Liver (tissue), 9 donors: ENCODE data around the gene ZNF488. TPM values are rescaled to one million over a fixed set of nuclear protein-coding genes. Genes with fewer than 3 reads are reported as not detected.

Experiments
- DNase-seq: peaks from one replicate; pipeline ENCODE4 v3.0.0-alpha.2; 2017; ENCODE audit warnings: low spot score
- H3K27ac ChIP-seq, 2 donors: one replicate each; pipeline ENCODE4 v1.7.0; 2013; ENCODE audit warnings: inconsistent platforms in 2 of 2, low read length in 2 of 2, control low read depth in 1 of 2, low read depth in 1 of 2, mild to moderate bottlenecking in 1 of 2
- H3K27me3 ChIP-seq, 4 donors: one replicate each; pipeline versions ENCODE4 v1.6.1 to v1.7.0; 2013; ENCODE audit warnings: low read length in 3 of 4, inconsistent platforms in 1 of 4, mild to moderate bottlenecking in 1 of 4, moderate library complexity in 1 of 4; ENCODE audit not compliant: control insufficient read depth in 4 of 4, insufficient read depth in 4 of 4
- H3K36me3 ChIP-seq, 4 donors: one replicate each; pipeline versions ENCODE4 v1.6.1 to v1.7.0; 2013; ENCODE audit warnings: low read length in 3 of 4, mild to moderate bottlenecking in 3 of 4, low read depth in 1 of 4, moderate library complexity in 1 of 4; ENCODE audit not compliant: control insufficient read depth in 4 of 4, insufficient read depth in 3 of 4
- H3K4me1 ChIP-seq, 4 donors: one replicate each; pipeline versions ENCODE4 v1.6.1 to v1.7.0; 2013; ENCODE audit warnings: low read length in 3 of 4, mild to moderate bottlenecking in 3 of 4, moderate library complexity in 1 of 4; ENCODE audit not compliant: control insufficient read depth in 4 of 4, insufficient read depth in 4 of 4
- H3K4me3 ChIP-seq, 3 donors: one replicate each; pipeline versions ENCODE4 v1.6.1 to v1.7.0; 2013; ENCODE audit warnings: low read length in 3 of 3, control low read depth in 1 of 3, low read depth in 1 of 3, mild to moderate bottlenecking in 1 of 3
- H3K9ac ChIP-seq, 2 donors: one replicate each; pipeline ENCODE4 v1.7.0; 2013; ENCODE audit warnings: low read length in 2 of 2, mild to moderate bottlenecking in 2 of 2, moderate library complexity in 2 of 2, control low read depth in 1 of 2, low read depth in 1 of 2
- H3K9me3 ChIP-seq, 4 donors: one replicate each; pipeline versions ENCODE4 v1.6.1 to v1.7.0; 2013; ENCODE audit warnings: low read length in 3 of 4; ENCODE audit not compliant: control insufficient read depth in 4 of 4
- EGR1 ChIP-seq, 2 donors: IDR thresholded peaks; 2 replicates each; pipeline ENCODE4 v1.6.1; 2016 to 2018; ENCODE audit warnings: antibody characterized with exemption in 2 of 2, low read depth in 2 of 2
- FOXA2 ChIP-seq: IDR thresholded peaks from 2 replicates; pipeline ENCODE4 v1.6.1; 2016; ENCODE audit warnings: antibody characterized with exemption
- GABPA ChIP-seq, 2 donors: IDR thresholded peaks in 1 of 2; conservative IDR thresholded peaks in 1 of 2; 2 replicates each; pipeline ENCODE4 v1.6.1; 2016; ENCODE audit warnings: antibody characterized with exemption in 2 of 2, mild to moderate bottlenecking in 1 of 2, moderate library complexity in 1 of 2
- RAD21 ChIP-seq, 2 donors: IDR thresholded peaks; 2 replicates each; pipeline ENCODE4 v1.6.1; 2016; ENCODE audit warnings: antibody characterized with exemption in 2 of 2, mild to moderate bottlenecking in 2 of 2
- RXRA ChIP-seq, 2 donors: IDR thresholded peaks; 2 replicates each; pipeline ENCODE4 v1.6.1; 2017 to 2018; ENCODE audit warnings: antibody characterized with exemption in 2 of 2, mild to moderate bottlenecking in 1 of 2
- SP1 ChIP-seq: IDR thresholded peaks from 2 replicates; pipeline ENCODE4 v1.6.1; 2018; ENCODE audit warnings: antibody characterized with exemption, mild to moderate bottlenecking
- TAF1 ChIP-seq: conservative IDR thresholded peaks from 2 replicates; pipeline ENCODE4 v1.6.1; 2016; ENCODE audit warnings: antibody characterized with exemption, mild to moderate bottlenecking
- YY1 ChIP-seq: IDR thresholded peaks from 2 replicates; pipeline ENCODE4 v1.6.1; 2016; ENCODE audit warnings: antibody characterized with exemption, mild to moderate bottlenecking
- WGBS: extraction: QIAGEN DNeasy Blood & Tissue Kit; methylation state at CpG from one replicate; pipeline ENCODE4 v1.1.7; 2013; 5-methylcytosine and 5-hydroxymethylcytosine counted together
- polyA plus RNA-seq, 2 donors: library from polyadenylated mRNA; stranded (reverse) in 1 of 2; unstranded in 1 of 2; fragments of 200-250 nt in 1 of 2; fragments of >200 nt in 1 of 2; fragmentation: Nextera tagmentation in 1 of 2; extraction: Ambion mirVana in 1 of 2; gene quantifications; one replicate each; pipeline versions ENCODE4 v1.2.1 to v1.2.3, GENCODE V29; 2013 to 2015
- total RNA-seq, 2 donors: library from RNA; depleted of rRNA; stranded (reverse); fragments of >200 nt; gene quantifications; one replicate each; pipeline ENCODE4 v1.2.3, GENCODE V29; 2014
- TF ChIP-seq, protein P1 (sequence below): IDR thresholded peaks from 2 replicates; pipeline ENCODE4 v1.6.1; 2016; ENCODE audit warnings: antibody characterized with exemption
- TF ChIP-seq, protein P2 (sequence below): IDR thresholded peaks from 2 replicates; pipeline ENCODE4 v1.6.1; 2016; ENCODE audit warnings: antibody characterized with exemption, mild to moderate bottlenecking
- donor health status: healthy.
- donor health status: healthy.
- donor health status: healthy.
- donor health status: healthy.
- donor health status: healthy.

ZNF488 gene
- total and polyA plus RNA-seq, 4 donors = 0.02 to 0.09 TPM; not detected in 2

DNA sequence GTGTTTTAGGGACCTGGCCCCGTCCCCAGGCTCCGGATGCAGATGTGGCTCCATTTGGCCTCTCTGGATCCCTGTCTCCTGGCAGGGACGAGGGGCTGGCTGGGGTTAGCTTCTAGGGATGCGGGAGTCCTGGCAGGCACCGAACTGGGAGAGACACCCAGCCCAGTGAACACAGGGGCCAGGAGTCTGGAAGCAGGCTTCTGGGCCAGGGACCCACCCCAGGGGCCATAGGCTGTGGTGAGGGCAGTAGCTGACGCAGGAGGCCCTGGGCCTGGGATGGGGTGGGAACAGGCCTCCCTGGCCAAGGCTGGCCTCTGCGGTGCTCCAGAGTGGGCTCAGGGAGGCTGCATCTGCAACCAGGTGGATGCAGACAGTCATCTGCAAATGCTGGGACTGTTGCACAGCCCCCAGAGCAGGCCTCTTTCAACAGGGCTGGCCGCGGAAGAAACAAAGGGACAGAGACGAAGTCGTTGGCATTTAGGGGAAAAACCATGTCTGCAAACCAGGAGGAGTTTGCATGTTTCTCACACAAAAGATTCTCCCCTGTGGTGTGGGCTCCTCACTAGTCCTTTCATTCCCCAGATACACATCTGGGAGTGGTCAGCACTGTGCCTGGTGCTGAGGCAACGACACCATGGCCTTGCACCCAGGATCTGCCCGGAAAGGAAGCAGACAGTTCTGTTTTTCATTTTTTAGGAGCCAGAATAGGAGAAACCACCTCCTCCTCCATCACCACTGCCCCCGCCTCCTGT, 36.4 kb upstream of the ZNF488 start:
- H3K27ac ChIP-seq = no peak overlapping the region
- no peaks in the 10 kb centered on the region for H3K27me3 ChIP-seq
- TF ChIP-seq TAF1 = no peak
- TF ChIP-seq, protein P1, sequence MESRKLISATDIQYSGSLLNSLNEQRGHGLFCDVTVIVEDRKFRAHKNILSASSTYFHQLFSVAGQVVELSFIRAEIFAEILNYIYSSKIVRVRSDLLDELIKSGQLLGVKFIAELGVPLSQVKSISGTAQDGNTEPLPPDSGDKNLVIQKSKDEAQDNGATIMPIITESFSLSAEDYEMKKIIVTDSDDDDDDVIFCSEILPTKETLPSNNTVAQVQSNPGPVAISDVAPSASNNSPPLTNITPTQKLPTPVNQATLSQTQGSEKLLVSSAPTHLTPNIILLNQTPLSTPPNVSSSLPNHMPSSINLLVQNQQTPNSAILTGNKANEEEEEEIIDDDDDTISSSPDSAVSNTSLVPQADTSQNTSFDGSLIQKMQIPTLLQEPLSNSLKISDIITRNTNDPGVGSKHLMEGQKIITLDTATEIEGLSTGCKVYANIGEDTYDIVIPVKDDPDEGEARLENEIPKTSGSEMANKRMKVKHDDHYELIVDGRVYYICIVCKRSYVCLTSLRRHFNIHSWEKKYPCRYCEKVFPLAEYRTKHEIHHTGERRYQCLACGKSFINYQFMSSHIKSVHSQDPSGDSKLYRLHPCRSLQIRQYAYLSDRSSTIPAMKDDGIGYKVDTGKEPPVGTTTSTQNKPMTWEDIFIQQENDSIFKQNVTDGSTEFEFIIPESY = no peak
- no peak for TF ChIP-seq YY1
- no peak for TF ChIP-seq EGR1 (IDR thresholded peaks at IDR 0.05; ENCODE audit: low read depth in 2 of 2)
- no peak for TF ChIP-seq SP1
- no peak for TF ChIP-seq RAD21 (IDR thresholded peaks at IDR 0.05)
- DNase-seq = no peak
- H3K4me1 ChIP-seq = no peaks in the 10 kb centered on the region
- WGBS = 81% methylated on average over 14 of the region's 14 CpGs
- H3K9me3 ChIP-seq = no peaks in the 10 kb centered on the region
- H3K9ac ChIP-seq = no peak overlapping the region
- H3K36me3 ChIP-seq = no peaks in the 10 kb centered on the region
- no peak overlapping the region for H3K4me3 ChIP-seq

DNA sequence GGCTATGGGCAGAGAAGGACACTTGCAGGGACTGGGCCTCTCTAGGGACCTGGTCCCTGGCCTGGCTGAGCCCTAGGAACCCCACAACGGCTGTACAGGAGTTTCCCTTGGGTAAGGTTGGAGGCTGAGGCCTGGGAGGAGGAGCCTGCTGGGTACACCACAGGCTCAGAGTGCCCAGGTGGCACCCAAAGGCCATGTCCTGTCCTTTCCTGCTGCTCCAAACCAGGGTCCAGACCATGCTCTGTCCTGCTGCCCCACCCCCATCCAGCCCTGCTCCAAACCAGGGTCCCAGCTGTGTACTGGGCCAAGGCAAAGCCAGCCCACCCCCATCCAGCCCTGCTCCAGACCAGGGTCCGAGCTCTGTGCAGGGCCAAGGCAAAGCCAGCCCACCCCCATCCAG, 35.3 kb upstream of the ZNF488 start:
- H3K27me3 ChIP-seq = no peaks in the 10 kb centered on the region
- no peaks in the 10 kb centered on the region for H3K36me3 ChIP-seq
- H3K27ac ChIP-seq = no peak overlapping the region
- H3K4me3 ChIP-seq = no peak overlapping the region
- H3K9me3 ChIP-seq = no peaks in the 10 kb centered on the region
- WGBS = 87% methylated on average over 2 of the region's 2 CpGs
- no peak overlapping the region for H3K9ac ChIP-seq
- DNase-seq = no peak
- TF ChIP-seq SP1 (no peak), RAD21 (IDR thresholded peaks at IDR 0.05) (no peak), RXRA (IDR thresholded peaks at IDR 0.05) (no peak)
- TF ChIP-seq, protein P2, sequence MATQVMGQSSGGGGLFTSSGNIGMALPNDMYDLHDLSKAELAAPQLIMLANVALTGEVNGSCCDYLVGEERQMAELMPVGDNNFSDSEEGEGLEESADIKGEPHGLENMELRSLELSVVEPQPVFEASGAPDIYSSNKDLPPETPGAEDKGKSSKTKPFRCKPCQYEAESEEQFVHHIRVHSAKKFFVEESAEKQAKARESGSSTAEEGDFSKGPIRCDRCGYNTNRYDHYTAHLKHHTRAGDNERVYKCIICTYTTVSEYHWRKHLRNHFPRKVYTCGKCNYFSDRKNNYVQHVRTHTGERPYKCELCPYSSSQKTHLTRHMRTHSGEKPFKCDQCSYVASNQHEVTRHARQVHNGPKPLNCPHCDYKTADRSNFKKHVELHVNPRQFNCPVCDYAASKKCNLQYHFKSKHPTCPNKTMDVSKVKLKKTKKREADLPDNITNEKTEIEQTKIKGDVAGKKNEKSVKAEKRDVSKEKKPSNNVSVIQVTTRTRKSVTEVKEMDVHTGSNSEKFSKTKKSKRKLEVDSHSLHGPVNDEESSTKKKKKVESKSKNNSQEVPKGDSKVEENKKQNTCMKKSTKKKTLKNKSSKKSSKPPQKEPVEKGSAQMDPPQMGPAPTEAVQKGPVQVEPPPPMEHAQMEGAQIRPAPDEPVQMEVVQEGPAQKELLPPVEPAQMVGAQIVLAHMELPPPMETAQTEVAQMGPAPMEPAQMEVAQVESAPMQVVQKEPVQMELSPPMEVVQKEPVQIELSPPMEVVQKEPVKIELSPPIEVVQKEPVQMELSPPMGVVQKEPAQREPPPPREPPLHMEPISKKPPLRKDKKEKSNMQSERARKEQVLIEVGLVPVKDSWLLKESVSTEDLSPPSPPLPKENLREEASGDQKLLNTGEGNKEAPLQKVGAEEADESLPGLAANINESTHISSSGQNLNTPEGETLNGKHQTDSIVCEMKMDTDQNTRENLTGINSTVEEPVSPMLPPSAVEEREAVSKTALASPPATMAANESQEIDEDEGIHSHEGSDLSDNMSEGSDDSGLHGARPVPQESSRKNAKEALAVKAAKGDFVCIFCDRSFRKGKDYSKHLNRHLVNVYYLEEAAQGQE = no peak
- no peaks in the 10 kb centered on the region for H3K4me1 ChIP-seq

DNA sequence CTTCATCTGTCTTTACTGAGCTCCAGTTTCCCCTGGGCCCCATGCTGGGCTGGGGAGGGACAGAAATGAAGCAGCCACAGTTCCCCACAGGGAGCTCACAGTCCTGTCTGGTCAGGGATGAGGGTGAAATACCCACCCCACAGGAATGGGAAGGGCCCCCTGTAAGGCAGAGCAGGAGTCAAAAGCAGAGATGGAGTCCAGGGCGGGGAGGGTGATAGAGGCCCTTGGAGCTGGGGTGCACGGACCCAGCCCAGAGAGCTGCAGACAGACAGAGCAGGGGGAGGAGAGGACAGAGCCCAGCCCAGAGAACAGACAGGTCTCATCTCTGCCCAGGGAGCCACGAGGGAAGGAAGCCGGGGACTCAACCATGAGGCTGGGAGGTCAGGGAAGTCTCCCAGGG, 34.9 kb upstream of the ZNF488 start:
- no peaks in the 10 kb centered on the region for H3K4me1 ChIP-seq
- H3K27me3 ChIP-seq = no peaks in the 10 kb centered on the region
- TF ChIP-seq FOXA2 = no peak
- TF ChIP-seq YY1 = no peak
- TF ChIP-seq GABPA (IDR thresholded peaks at IDR 0.05 in 1 of 2, conservative IDR thresholded peaks at IDR 0.05 in 1 of 2) = no peak
- TF ChIP-seq EGR1 (IDR thresholded peaks at IDR 0.05; ENCODE audit: low read depth in 2 of 2) = no peak
- no peaks in the 10 kb centered on the region for H3K36me3 ChIP-seq
- H3K4me3 ChIP-seq = no peak overlapping the region
- no peaks in the 10 kb centered on the region for H3K9me3 ChIP-seq
- no peak for DNase-seq
- H3K9ac ChIP-seq = no peak overlapping the region
- WGBS = 90% methylated on average over 4 of the region's 4 CpGs
- H3K27ac ChIP-seq = no peak overlapping the region
